H9 (cell line): ENCODE data around the gene HS2ST1. TPM values are rescaled to one million over a fixed set of nuclear protein-coding genes. Genes with fewer than 3 reads are reported as not detected.

Source experiments
- DNase-seq: peaks from one replicate; pipeline ENCODE4 v3.0.0-alpha.2; 2017
- H2AFZ ChIP-seq: one replicate; pipeline ENCODE4 v1.6.1; 2013; ENCODE audit warnings: mild to moderate bottlenecking, low read length, control low read depth, moderate library complexity
- H2AK5ac ChIP-seq: 2 replicates; pipeline ENCODE4 v1.6.1; 2013; ENCODE audit warnings: low read length, control low read depth, mixed read lengths; ENCODE audit not compliant: insufficient read length
- H2BK120ac ChIP-seq: one replicate; pipeline ENCODE4 v1.6.1; 2013; ENCODE audit warnings: low read depth, mild to moderate bottlenecking, low read length, control low read depth, inconsistent platforms; ENCODE audit not compliant: poor library complexity, severe bottlenecking
- H2BK12ac ChIP-seq: 2 replicates; pipeline ENCODE4 v1.6.1; 2013; ENCODE audit warnings: low read length, control low read depth, mixed read lengths, low read depth; ENCODE audit not compliant: insufficient read length
- H2BK15ac ChIP-seq: 2 replicates; pipeline ENCODE4 v1.6.1; 2013; ENCODE audit warnings: low read depth, low read length, control low read depth
- H2BK20ac ChIP-seq: one replicate; pipeline ENCODE4 v1.6.1; 2013; ENCODE audit warnings: low read depth, mild to moderate bottlenecking, low read length, control low read depth, inconsistent platforms; ENCODE audit not compliant: poor library complexity, severe bottlenecking
- H2BK5ac ChIP-seq: 2 replicates; pipeline ENCODE4 v1.6.1; 2013; ENCODE audit warnings: low read length, control low read depth, mixed read lengths; ENCODE audit not compliant: insufficient read length
- H3K14ac ChIP-seq: 2 replicates; pipeline ENCODE4 v1.6.1; 2013; ENCODE audit warnings: low read length, control low read depth; ENCODE audit not compliant: insufficient read depth
- H3K18ac ChIP-seq: 2 replicates; pipeline ENCODE4 v1.6.1; 2013; ENCODE audit warnings: low read depth, mild to moderate bottlenecking, mixed read lengths, low read length, control low read depth; ENCODE audit not compliant: insufficient read length
- H3K23ac ChIP-seq: 2 replicates; pipeline ENCODE4 v1.6.1; 2013; ENCODE audit warnings: low read length, control low read depth, mixed read lengths, low read depth; ENCODE audit not compliant: insufficient read length
- H3K23me2 ChIP-seq: 2 replicates; pipeline ENCODE4 v1.6.1; 2013; ENCODE audit warnings: low read depth, mild to moderate bottlenecking, mixed read lengths, low read length, control low read depth; ENCODE audit not compliant: insufficient read length, poor library complexity, severe bottlenecking
- H3K27ac ChIP-seq: 2 replicates; pipeline ENCODE4 v1.5.1; 2013; ENCODE audit warnings: low read length, control low read depth, mixed read lengths, low read depth; ENCODE audit not compliant: insufficient read length
- H3K27me3 ChIP-seq: 2 replicates; pipeline ENCODE4 v1.6.1; 2013; ENCODE audit warnings: low read length, control low read depth, inconsistent platforms; ENCODE audit not compliant: insufficient read depth
- H3K4ac ChIP-seq: 2 replicates; pipeline ENCODE4 v1.6.1; 2013; ENCODE audit warnings: low read depth, mild to moderate bottlenecking, control low read depth, inconsistent platforms, low read length, moderate library complexity
- H3K4me1 ChIP-seq: 2 replicates; pipeline ENCODE4 v1.6.1; 2013; ENCODE audit warnings: low read length, control low read depth, inconsistent platforms; ENCODE audit not compliant: insufficient read depth
- H3K4me2 ChIP-seq: 2 replicates; pipeline ENCODE4 v1.6.1; 2013; ENCODE audit warnings: low read length, control low read depth, mixed read lengths; ENCODE audit not compliant: insufficient read length, insufficient read depth
- H3K56ac ChIP-seq: 2 replicates; pipeline ENCODE4 v1.6.1; 2013; ENCODE audit warnings: low read depth, mild to moderate bottlenecking, mixed read lengths, low read length, control low read depth; ENCODE audit not compliant: insufficient read length
- H3K79me1 ChIP-seq: 2 replicates; pipeline ENCODE4 v1.6.1; 2013; ENCODE audit warnings: low read depth, mild to moderate bottlenecking, moderate library complexity, low read length, control low read depth, inconsistent platforms; ENCODE audit not compliant: insufficient read depth, poor library complexity, severe bottlenecking
- H3K79me2 ChIP-seq: 2 replicates; pipeline ENCODE4 v1.6.1; 2013; ENCODE audit warnings: low read length, control low read depth, inconsistent platforms; ENCODE audit not compliant: insufficient read depth
- H3K9ac ChIP-seq: 2 replicates; pipeline ENCODE4 v1.6.1; 2013; ENCODE audit warnings: low read length, control low read depth, mixed read lengths; ENCODE audit not compliant: insufficient read length; ENCODE audit errors: extremely low read depth
- H3K9me3 ChIP-seq: one replicate; pipeline ENCODE4 v1.6.1; 2013; ENCODE audit warnings: low read depth, low read length, inconsistent platforms; ENCODE audit not compliant: control insufficient read depth
- H3T11ph ChIP-seq: one replicate; pipeline ENCODE4 v1.6.1; 2013; ENCODE audit warnings: mild to moderate bottlenecking, low read length, control low read depth, inconsistent platforms
- H4K20me1 ChIP-seq: one replicate; pipeline ENCODE4 v1.6.1; 2013; ENCODE audit not compliant: control insufficient read depth, insufficient read length, insufficient read depth
- H4K5ac ChIP-seq: 2 replicates; pipeline ENCODE4 v1.6.1; 2013; ENCODE audit warnings: low read depth, mild to moderate bottlenecking, mixed read lengths, low read length, control low read depth; ENCODE audit not compliant: insufficient read length
- H4K8ac ChIP-seq: replicated peaks from 2 replicates; pipeline ENCODE4 v1.6.1; 2013; ENCODE audit warnings: low read length, control low read depth, mixed read lengths, low read depth; ENCODE audit not compliant: insufficient read length
- H4K91ac ChIP-seq: 2 replicates; pipeline ENCODE4 v1.6.1; 2013; ENCODE audit warnings: low read depth, mild to moderate bottlenecking, moderate library complexity, mixed read lengths, low read length, control low read depth; ENCODE audit not compliant: insufficient read length
- H3K27ac Mint-ChIP-seq, 3 experiments: 2 replicates in 2 of 3; 3 replicates in 1 of 3; pipeline ENCODE4 v1.8.0; 2020 to 2021; ENCODE audit warnings: mixed read lengths in 3 of 3, mild to moderate bottlenecking in 1 of 3, moderate library complexity in 1 of 3
- H3K27me3 Mint-ChIP-seq: 2 replicates; pipeline ENCODE4 v1.8.0; 2021; ENCODE audit warnings: low read depth, mild to moderate bottlenecking, moderate library complexity, mixed read lengths
- H3K36me3 Mint-ChIP-seq, 3 experiments: 2 replicates in 2 of 3; 3 replicates in 1 of 3; pipeline ENCODE4 v1.8.0; 2020 to 2021; ENCODE audit warnings: low read depth in 3 of 3, mixed read lengths in 3 of 3; ENCODE audit not compliant: insufficient read depth in 1 of 3
- H3K4me1 Mint-ChIP-seq, 2 experiments: 2 replicates each; pipeline ENCODE4 v1.8.0; 2020; ENCODE audit warnings: mixed read lengths in 2 of 2
- H3K4me3 Mint-ChIP-seq, 2 experiments: 2 replicates in 1 of 2; 3 replicates in 1 of 2; pipeline ENCODE4 v1.8.0; 2020 to 2021; ENCODE audit warnings: mild to moderate bottlenecking in 2 of 2, mixed read lengths in 2 of 2, moderate library complexity in 1 of 2
- H3K9me3 Mint-ChIP-seq, 2 experiments: 2 replicates in 1 of 2; 3 replicates in 1 of 2; pipeline ENCODE4 v1.8.0; 2020; ENCODE audit warnings: mild to moderate bottlenecking in 2 of 2, mixed read lengths in 2 of 2, moderate library complexity in 1 of 2
- CTCF ChIP-seq: fragments of 200-600 bp; sonication (generic); conservative IDR thresholded peaks from 3 replicates; pipeline ENCODE4 v1.8.0; 2021; ENCODE audit warnings: antibody characterized with exemption, mild to moderate bottlenecking
- WGBS: extraction: QIAGEN DNeasy Blood & Tissue Kit; methylation state at CpG from one replicate; pipeline ENCODE4 v1.1.7; 2013; ENCODE audit warnings: missing lambda C conversion rate, low lambda C conversion rate, mixed read lengths; ENCODE audit not compliant: insufficient read length; ENCODE audit errors: extremely low coverage; 5-methylcytosine and 5-hydroxymethylcytosine counted together
- total RNA-seq: library from RNA; stranded (reverse); gene quantifications from 2 replicates; pipeline ENCODE4 v1.2.1, GENCODE V29; 2021

HS2ST1 gene
- total RNA-seq, 1 experiment from 2014 or later: 20.1 TPM

GRCh38 chr1:87108228-87108627 lies 193.8 kb downstream of the HS2ST1 start:
- Histone ChIP-seq H3K56ac (no peak overlapping the region), H2AFZ (no peak overlapping the region), H4K20me1 (no peaks in the 10 kb centered on the region), H2AK5ac (no peak overlapping the region), H3K9ac (no peak overlapping the region), H3T11ph (no peak overlapping the region), H2BK15ac (no peak overlapping the region), H3K27me3 (no peaks in the 10 kb centered on the region), H3K4me2 (no peak overlapping the region), H3K23me2 (no peaks in the 10 kb centered on the region), H2BK20ac (no peak overlapping the region), H2BK12ac (no peak overlapping the region), H3K14ac (no peak overlapping the region), H2BK120ac (no peak overlapping the region), H2BK5ac (no peak overlapping the region), H3K4ac (no peak overlapping the region), H4K5ac (no peak overlapping the region), H3K4me1 (no peaks in the 10 kb centered on the region), H3K79me2 (no peaks in the 10 kb centered on the region), H3K9me3 (no peaks in the 10 kb centered on the region), H3K79me1 (no peaks in the 10 kb centered on the region), H4K8ac (no peak overlapping the region), H3K27ac (no peak overlapping the region), H3K18ac (no peak overlapping the region), H3K23ac (no peak overlapping the region), H4K91ac (no peak overlapping the region)
- no peak for DNase-seq
- H3K27me3 Mint-ChIP-seq: no peaks in the 10 kb centered on the region
- H3K27ac Mint-ChIP-seq: no peak overlapping the region
- WGBS: no CpG with 5 or more reads among the region's 1 CpG
- no peaks in the 10 kb centered on the region for H3K9me3 Mint-ChIP-seq
- peaks cover 7 to 11% of the 10 kb centered on the region in 2 experiments for H3K4me1 Mint-ChIP-seq
- no peaks in the 10 kb centered on the region; a peak in 1 of 7 replicates for H3K36me3 Mint-ChIP-seq
- H3K4me3 Mint-ChIP-seq: no peak overlapping the region
- TF ChIP-seq CTCF: no peak
